A549 (cell line): ENCODE measurements around the gene DMBT1. TPM values are rescaled to one million over a fixed set of nuclear protein-coding genes. Genes with fewer than 3 reads are reported as not detected.

Source experiments
- ATAC-seq, 2 experiments: fragments of 200-7000 bp in 1 of 2; fragments of >200 bp in 1 of 2; cut with Nextera tagmentation in 1 of 2; cut with Tn5 transposase in 1 of 2; 3 replicates each; pipeline versions ENCODE4 v1.8.0 to v1.9.1; 2018 to 2020; ENCODE audit warnings: mild to moderate bottlenecking in 1 of 2, moderate library complexity in 1 of 2
- CTCF ChIA-PET: fragments of 300-600 bp; sonication (Branson Sonifier 250); formaldehyde crosslinking; extraction: SDS; loops from one replicate; lab custom pipeline; 2021; ENCODE audit warnings: antibody characterized with exemption, inconsistent platforms; lab: Yijun Ruan, JAX
- POLR2A ChIA-PET: fragments of 350-600 bp; formaldehyde crosslinking; extraction: SDS; loops from one replicate; lab custom pipeline; 2021; ENCODE audit warnings: antibody characterized with exemption, inconsistent platforms; lab: Yijun Ruan, JAX
- DNase-seq, 2 experiments: peaks; one replicate each; pipeline versions ENCODE4 v3.0.0 to v3.0.0-alpha.2; 2011 to 2016; ENCODE audit warnings: low read depth in 1 of 2, low spot score in 1 of 2
- FAIRE-seq: peaks from 2 replicates; lab custom pipeline; 2011; peaks lifted over from hg19 to GRCh38; lab: Jason Lieb, UNC
- H3K27ac ChIP-seq, 2 experiments: fragments of >200 bp; sonication (Bioruptor Twin); formaldehyde crosslinking; 3 replicates each; pipeline ENCODE4 v1.5.1; 2016 to 2017
- H3K4me1 ChIP-seq: fragments of >200 bp; sonication (Bioruptor Twin); formaldehyde crosslinking; 3 replicates; pipeline ENCODE4 v1.6.1; 2016
- H3K4me2 ChIP-seq: fragments of >200 bp; sonication (Bioruptor Twin); formaldehyde crosslinking; 3 replicates; pipeline ENCODE4 v1.6.1; 2016
- H3K4me3 ChIP-seq: fragments of >200 bp; sonication (Bioruptor Twin); formaldehyde crosslinking; 3 replicates; pipeline ENCODE4 v1.5.1; 2016
- H3K9me3 ChIP-seq: fragments of >200 bp; sonication (Bioruptor Twin); formaldehyde crosslinking; 3 replicates; pipeline ENCODE4 v1.6.1; 2016
- BHLHE40 ChIP-seq: IDR thresholded peaks from 2 replicates; pipeline ENCODE4 v1.6.1; 2012; ENCODE audit warnings: low read depth, low read length, inconsistent platforms
- CBX2 ChIP-seq: fragments of 200-600 bp; sonication (generic); IDR thresholded peaks from 2 replicates; pipeline ENCODE4 v1.6.1; 2016; ENCODE audit warnings: low read depth, mild to moderate bottlenecking, borderline replicate concordance
- CBX8 ChIP-seq: fragments of 200-600 bp; sonication (generic); IDR thresholded peaks from 2 replicates; pipeline ENCODE4 v1.6.1; 2016
- CHD4 ChIP-seq: fragments of 200-600 bp; sonication (generic); IDR thresholded peaks from 2 replicates; pipeline ENCODE4 v1.6.1; 2016; ENCODE audit warnings: antibody characterized with exemption, mild to moderate bottlenecking, borderline replicate concordance
- EHMT2 ChIP-seq: fragments of 200-600 bp; sonication (generic); IDR thresholded peaks from 2 replicates; pipeline ENCODE4 v1.6.1; 2016; ENCODE audit warnings: antibody characterized with exemption, low read depth, mild to moderate bottlenecking, moderate library complexity
- EP300 ChIP-seq, 2 experiments: fragments of >200 bp; sonication (Bioruptor Twin); formaldehyde crosslinking; IDR thresholded peaks; 2 replicates in 1 of 2; 3 replicates in 1 of 2; pipeline ENCODE4 v1.6.1; 2016 to 2017
- ESRRA ChIP-seq: fragments of 150-350 bp; IDR thresholded peaks from 2 replicates; pipeline ENCODE4 v1.6.1; 2014; ENCODE audit warnings: mild to moderate bottlenecking, low read length, borderline replicate concordance
- FOXS1 ChIP-seq: fragments of 250-450 bp; sonication (Bioruptor Pico); IDR thresholded peaks from 2 replicates; pipeline ENCODE4 v1.5.0; 2020; ENCODE audit warnings: mild to moderate bottlenecking, moderate library complexity
- GATA3 ChIP-seq: IDR thresholded peaks from 2 replicates; pipeline ENCODE4 v1.6.1; 2012; ENCODE audit warnings: borderline replicate concordance
- HEYL ChIP-seq: fragments of 250-450 bp; sonication (Bioruptor Pico); IDR thresholded peaks from 2 replicates; pipeline ENCODE4 v1.8.0; 2021; ENCODE audit warnings: mild to moderate bottlenecking, moderate library complexity
- HOXB13 ChIP-seq: fragments of 250-450 bp; sonication (Bioruptor Pico); IDR thresholded peaks from 2 replicates; pipeline ENCODE4 v1.5.0; 2020; ENCODE audit warnings: low read depth, mild to moderate bottlenecking, moderate library complexity
- MAFK ChIP-seq: fragments of 450-650 bp; IDR thresholded peaks from 2 replicates; pipeline ENCODE4 v1.6.1; 2014; ENCODE audit not compliant: partially characterized antibody
- NR3C1 ChIP-seq: fragments of >200 bp; sonication (Bioruptor Twin); formaldehyde crosslinking; IDR thresholded peaks from 3 replicates; pipeline ENCODE4 v1.6.1; 2017
- RAD21 ChIP-seq, 2 experiments: fragments of >200 bp in 1 of 2; sonication (Bioruptor Twin) in 1 of 2; formaldehyde crosslinking in 1 of 2; IDR thresholded peaks in 1 of 2; conservative IDR thresholded peaks in 1 of 2; 2 replicates in 1 of 2; 3 replicates in 1 of 2; pipeline ENCODE4 v1.6.1; 2012 to 2018; ENCODE audit warnings: inconsistent platforms in 1 of 2
- SMC3 ChIP-seq: fragments of >200 bp; sonication (Bioruptor Twin); formaldehyde crosslinking; IDR thresholded peaks from 3 replicates; pipeline ENCODE4 v1.6.1; 2018; ENCODE audit warnings: inconsistent platforms
- SREBF2 ChIP-seq: fragments of 450-650 bp; IDR thresholded peaks from 2 replicates; pipeline ENCODE4 v1.6.1; 2014; ENCODE audit warnings: mild to moderate bottlenecking, moderate library complexity
- TP53 ChIP-seq: fragments of 250-450 bp; sonication (Bioruptor Pico); IDR thresholded peaks from 2 replicates; pipeline ENCODE4 v1.5.0; 2021; ENCODE audit warnings: mild to moderate bottlenecking, moderate library complexity
- ZNF302 ChIP-seq: fragments of 250-450 bp; sonication (Bioruptor Pico); IDR thresholded peaks from 2 replicates; pipeline ENCODE4 v1.9.0; 2021; ENCODE audit warnings: inconsistent platforms, mild to moderate bottlenecking, moderate library complexity
- ZSCAN20 ChIP-seq: fragments of 250-450 bp; sonication (Bioruptor Pico); IDR thresholded peaks from 2 replicates; pipeline ENCODE4 v1.8.0; 2022; ENCODE audit warnings: mild to moderate bottlenecking, moderate library complexity
- WGBS: methylation state at CpG from one replicate; pipeline ENCODE4 v1.1.6; 2017; ENCODE audit errors: missing lambda C conversion rate; 5-methylcytosine and 5-hydroxymethylcytosine counted together
- polyA plus RNA-seq, 4 experiments: library from polyadenylated mRNA; depleted of rRNA in 3 of 4; stranded (reverse); fragments of >200 nt; fragmentation: RNase III in 1 of 4; extraction: RNeasy Plus Mini Kit Qiagen cat#74134 plus additional on column Dnase treatment in 1 of 4; gene quantifications; 2 replicates in 3 of 4; 3 replicates in 1 of 4; pipeline ENCODE4 v1.2.3, GENCODE V29; 2011 to 2017
- TF ChIP-seq, protein P1 (sequence below): fragments of >200 bp; sonication (Bioruptor Twin); formaldehyde crosslinking; IDR thresholded peaks from 3 replicates; pipeline ENCODE4 v1.5.1; 2016
- TF ChIP-seq, protein P2 (sequence below): fragments of 250-450 bp; sonication (Bioruptor Pico); IDR thresholded peaks from 2 replicates; pipeline ENCODE4 v1.5.0; 2021; ENCODE audit warnings: mild to moderate bottlenecking, moderate library complexity, borderline replicate concordance
- TF ChIP-seq, protein P3 (sequence below): IDR thresholded peaks from 2 replicates; pipeline ENCODE4 v1.6.1; 2012

DMBT1 gene
- polyA plus RNA-seq, 2 of the 4 experiments (the other 2 are of a cell fraction), result 0.01 to 0.03 TPM

DNA sequence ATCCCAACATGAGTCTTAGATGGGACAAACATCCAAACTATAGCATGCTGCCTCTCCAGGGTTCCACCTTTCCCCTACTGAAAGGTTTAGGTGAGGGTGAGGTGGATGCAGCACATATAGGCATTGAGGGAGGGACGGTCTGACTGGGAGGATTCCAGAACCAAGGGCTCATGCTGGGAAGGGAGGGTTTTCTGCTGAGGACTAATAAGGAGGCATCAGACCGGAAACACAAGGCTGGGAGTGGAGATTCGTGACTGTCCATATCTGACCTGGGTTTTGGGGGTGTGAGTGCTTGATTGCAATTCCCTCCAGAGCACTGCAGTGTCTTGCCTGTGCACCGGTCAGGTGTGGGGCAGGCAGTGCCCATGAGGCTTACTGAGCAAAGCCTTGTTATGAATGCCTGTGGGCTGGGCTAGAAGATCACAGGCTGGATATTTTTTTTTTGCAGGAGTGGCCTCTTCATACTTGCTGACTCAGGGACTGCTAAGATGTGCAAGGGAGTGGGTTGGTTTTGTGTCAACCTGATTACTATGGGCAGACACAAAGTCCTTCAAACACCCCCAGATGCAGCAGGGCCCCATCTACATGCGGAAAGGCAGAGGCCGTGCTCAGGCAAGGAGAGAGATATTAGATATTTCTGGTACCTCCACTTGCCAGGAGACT is 26.7 kb downstream of the DMBT1 start:
- H3K27ac ChIP-seq, result no peak overlapping the region
- TF ChIP-seq MAFK (peak; percentile 34), GATA3 (no peak)
- TF ChIP-seq, all 56 proteins: peak for 1
- DNase-seq (no peak), FAIRE-seq (no peak), ATAC-seq (no peak)
- Histone ChIP-seq H3K4me2 (no peak overlapping the region), H3K4me1 (no peaks in the 10 kb centered on the region), H3K9me3 (no peaks in the 10 kb centered on the region), H3K4me3 (no peak overlapping the region)
- ChIA-PET POLR2A (no interaction called here), CTCF (interaction anchor here (0.9 to 3.0 kb wide), 5 partner anchors 11 to 319 kb away, joined by 3 to 15 read pairs (median 6); no protein-coding TSS in a partner anchor)
- WGBS, result 47% methylated on average over 6 of the region's 6 CpGs

DNA sequence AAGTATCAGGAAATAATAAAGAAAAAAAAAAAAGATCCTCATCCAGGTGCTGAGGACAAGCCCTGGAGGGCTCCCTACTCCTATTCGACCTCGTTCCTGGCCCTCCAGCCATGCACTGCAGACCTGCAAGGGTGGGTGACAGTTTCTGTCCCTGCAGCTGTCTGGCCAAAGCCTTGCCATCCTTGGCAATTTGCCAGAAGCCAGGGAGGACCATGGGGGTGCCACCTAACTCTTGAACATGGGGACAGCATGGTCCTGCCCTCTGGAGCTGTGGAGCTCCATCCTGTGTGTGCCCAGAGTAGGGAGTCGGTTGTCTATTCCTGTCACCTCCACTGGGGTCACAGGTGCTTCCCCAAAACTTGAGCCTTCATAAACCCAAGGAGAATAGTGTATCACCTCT is 27.8 kb downstream of the DMBT1 start:
- no peak for FAIRE-seq
- Histone ChIP-seq H3K9me3 (no peaks in the 10 kb centered on the region), H3K4me1 (no peaks in the 10 kb centered on the region), H3K4me3 (no peak overlapping the region), H3K27ac (no peak overlapping the region), H3K4me2 (no peak overlapping the region)
- 9% methylated on average over 3 of the region's 3 CpGs for WGBS
- ChIA-PET CTCF (interaction anchor here (1.0 to 3.0 kb wide), 3 partner anchors 12 to 61 kb away, joined by 5 to 15 read pairs (median 6); no protein-coding TSS in a partner anchor), POLR2A (no interaction called here)
- ATAC-seq, result no peak
- TF ChIP-seq SMC3, result no peak
- no peak for DNase-seq

DNA sequence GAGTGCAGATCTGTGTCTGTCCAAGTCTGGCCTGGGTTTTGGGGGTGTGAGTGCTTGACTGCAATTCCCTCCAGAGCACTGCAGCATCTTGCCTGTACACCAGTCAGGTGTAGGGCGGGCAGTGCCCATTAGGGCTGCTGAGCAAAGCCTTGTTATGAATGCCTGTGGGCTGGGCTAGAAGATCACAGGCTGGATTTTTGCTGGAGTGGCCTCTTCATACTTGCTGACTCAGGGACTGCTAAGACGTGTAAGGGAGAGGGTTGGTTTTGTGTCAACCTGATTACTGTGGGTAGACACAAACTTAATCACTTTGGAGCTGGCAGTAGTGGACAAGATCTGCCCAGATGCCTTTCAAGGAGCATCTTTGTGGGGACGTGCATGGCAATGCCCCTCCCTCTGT is 29.6 kb downstream of the DMBT1 start:
- FAIRE-seq, result no peak
- TF ChIP-seq EP300 (IDR thresholded peaks at IDR 0.05) (no peak), SREBF2 (no peak), MAFK (peak; percentile 64), HEYL (CRISPR knock-in tag) (no peak), ESRRA (no peak)
- TF ChIP-seq, protein P1, sequence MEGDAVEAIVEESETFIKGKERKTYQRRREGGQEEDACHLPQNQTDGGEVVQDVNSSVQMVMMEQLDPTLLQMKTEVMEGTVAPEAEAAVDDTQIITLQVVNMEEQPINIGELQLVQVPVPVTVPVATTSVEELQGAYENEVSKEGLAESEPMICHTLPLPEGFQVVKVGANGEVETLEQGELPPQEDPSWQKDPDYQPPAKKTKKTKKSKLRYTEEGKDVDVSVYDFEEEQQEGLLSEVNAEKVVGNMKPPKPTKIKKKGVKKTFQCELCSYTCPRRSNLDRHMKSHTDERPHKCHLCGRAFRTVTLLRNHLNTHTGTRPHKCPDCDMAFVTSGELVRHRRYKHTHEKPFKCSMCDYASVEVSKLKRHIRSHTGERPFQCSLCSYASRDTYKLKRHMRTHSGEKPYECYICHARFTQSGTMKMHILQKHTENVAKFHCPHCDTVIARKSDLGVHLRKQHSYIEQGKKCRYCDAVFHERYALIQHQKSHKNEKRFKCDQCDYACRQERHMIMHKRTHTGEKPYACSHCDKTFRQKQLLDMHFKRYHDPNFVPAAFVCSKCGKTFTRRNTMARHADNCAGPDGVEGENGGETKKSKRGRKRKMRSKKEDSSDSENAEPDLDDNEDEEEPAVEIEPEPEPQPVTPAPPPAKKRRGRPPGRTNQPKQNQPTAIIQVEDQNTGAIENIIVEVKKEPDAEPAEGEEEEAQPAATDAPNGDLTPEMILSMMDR, result no peak
- 28% methylated on average over 3 of the region's 3 CpGs for WGBS
- Histone ChIP-seq H3K4me2 (no peak overlapping the region), H3K27ac (no peak overlapping the region), H3K4me1 (no peaks in the 10 kb centered on the region), H3K4me3 (no peak overlapping the region), H3K9me3 (no peaks in the 10 kb centered on the region)
- ChIA-PET CTCF (no interaction called here), POLR2A (no interaction called here)
- ATAC-seq, result 0 out of 6 replicates have a peak, but pooled peaks of 1 of the 2 experiments have one; percentile 19
- no peak for DNase-seq

DNA sequence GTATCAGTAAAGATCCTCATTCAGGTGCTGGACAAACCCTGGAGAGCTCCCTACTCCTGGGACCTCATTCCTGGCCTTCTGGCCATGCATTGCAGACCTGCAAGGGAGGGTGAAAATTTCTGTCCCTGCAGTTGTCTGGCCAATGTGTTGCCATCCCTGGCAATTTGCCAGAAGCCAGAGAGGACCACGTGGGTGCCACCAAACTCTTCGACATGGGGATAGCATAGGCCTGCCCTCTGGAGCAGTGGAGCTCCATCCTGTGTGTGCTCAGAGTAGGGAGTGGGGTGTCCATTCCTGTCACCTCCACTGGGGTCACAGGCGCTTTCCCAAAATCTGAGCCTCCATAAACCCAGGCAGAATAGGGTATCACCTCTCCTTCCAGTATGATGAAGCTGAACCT is 31.2 kb downstream of the DMBT1 start:
- ChIA-PET CTCF (interaction anchor here (1.2 to 2.7 kb wide), 2 partner anchors 26 to 28 kb away, joined by 3 to 15 read pairs; no protein-coding TSS in a partner anchor), POLR2A (no interaction called here)
- H3K4me3 ChIP-seq, result no peak overlapping the region
- no peaks in the 10 kb centered on the region for H3K4me1 ChIP-seq
- H3K9me3 ChIP-seq, result no peaks in the 10 kb centered on the region
- TF ChIP-seq, protein P2, sequence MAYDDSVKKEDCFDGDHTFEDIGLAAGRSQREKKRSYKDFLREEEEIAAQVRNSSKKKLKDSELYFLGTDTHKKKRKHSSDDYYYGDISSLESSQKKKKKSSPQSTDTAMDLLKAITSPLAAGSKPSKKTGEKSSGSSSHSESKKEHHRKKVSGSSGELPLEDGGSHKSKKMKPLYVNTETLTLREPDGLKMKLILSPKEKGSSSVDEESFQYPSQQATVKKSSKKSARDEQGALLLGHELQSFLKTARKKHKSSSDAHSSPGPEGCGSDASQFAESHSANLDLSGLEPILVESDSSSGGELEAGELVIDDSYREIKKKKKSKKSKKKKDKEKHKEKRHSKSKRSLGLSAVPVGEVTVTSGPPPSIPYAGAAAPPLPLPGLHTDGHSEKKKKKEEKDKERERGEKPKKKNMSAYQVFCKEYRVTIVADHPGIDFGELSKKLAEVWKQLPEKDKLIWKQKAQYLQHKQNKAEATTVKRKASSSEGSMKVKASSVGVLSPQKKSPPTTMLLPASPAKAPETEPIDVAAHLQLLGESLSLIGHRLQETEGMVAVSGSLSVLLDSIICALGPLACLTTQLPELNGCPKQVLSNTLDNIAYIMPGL (CRISPR knock-in tag), result no peak
- no peak for TF ChIP-seq ZSCAN20
- TF ChIP-seq FOXS1 (CRISPR knock-in tag), result no peak
- no peak for TF ChIP-seq BHLHE40
- no peak for TF ChIP-seq EP300 (IDR thresholded peaks at IDR 0.05)
- no peak for TF ChIP-seq CBX2
- no peak for TF ChIP-seq HOXB13 (CRISPR knock-in tag)
- no peak for TF ChIP-seq CBX8
- TF ChIP-seq CHD4, result no peak
- TF ChIP-seq EHMT2, result no peak
- no peak for TF ChIP-seq ZNF302 (CRISPR knock-in tag)
- TF ChIP-seq RAD21 (conservative IDR thresholded peaks at IDR 0.05 in 1 of 2, IDR thresholded peaks at IDR 0.05 in 1 of 2), result no peak
- TF ChIP-seq MAFK, result no peak
- no peak for TF ChIP-seq TP53 (CRISPR knock-in tag)
- no peak for TF ChIP-seq NR3C1
- TF ChIP-seq, protein P3, sequence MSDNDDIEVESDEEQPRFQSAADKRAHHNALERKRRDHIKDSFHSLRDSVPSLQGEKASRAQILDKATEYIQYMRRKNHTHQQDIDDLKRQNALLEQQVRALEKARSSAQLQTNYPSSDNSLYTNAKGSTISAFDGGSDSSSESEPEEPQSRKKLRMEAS, result no peak
- ATAC-seq, result no peak
- no peak for DNase-seq
- H3K4me2 ChIP-seq, result no peak overlapping the region
- 38% methylated on average over 3 of the region's 3 CpGs for WGBS
- H3K27ac ChIP-seq, result no peak overlapping the region
- FAIRE-seq, result no peak
